Endothelial cell of umbilical vein (primary cell): Measurements from ENCODE around the gene OSBPL6. TPM values are rescaled to one million over a fixed set of nuclear protein-coding genes. Genes with fewer than 3 reads are reported as not detected.

Source experiments
- BruUV-seq: library from RNA; stranded (reverse); fragments of 400-500 nt; replicated peaks from 2 replicates; lab custom pipeline; 2021; lab: Mats Ljungman, UMichigan
- CTCF ChIA-PET: fragments of 300-600, 350-600 bp; sonication (Branson Sonifier 250); formaldehyde crosslinking; loops from one replicate; lab custom pipeline; 2021; ENCODE audit warnings: antibody characterized with exemption, inconsistent platforms; lab: Charles Lee
- POLR2A ChIA-PET: fragments of 300-600, 350-600 bp; sonication (Branson Sonifier 250); formaldehyde crosslinking; loops from one replicate; lab custom pipeline; 2021; ENCODE audit warnings: antibody characterized with exemption, inconsistent platforms; lab: Charles Lee
- DNase-seq: peaks from one replicate; pipeline ENCODE4 v3.0.0-alpha.2; 2011; ENCODE audit warnings: low read depth, low spot score
- FAIRE-seq: peaks from 2 replicates; lab custom pipeline; 2011; peaks lifted over from hg19 to GRCh38; lab: Jason Lieb, UNC
- H2AFZ ChIP-seq: 2 replicates; pipeline ENCODE4 v1.6.0; 2012; ENCODE audit warnings: low read depth, low read length, control low read depth, inconsistent platforms
- H3K27ac ChIP-seq: 2 replicates; pipeline ENCODE4 v1.5.1; 2011; ENCODE audit warnings: low read depth, mild to moderate bottlenecking, control low read depth, low read length, moderate library complexity; ENCODE audit not compliant: insufficient read depth
- H3K27me3 ChIP-seq, 2 experiments: 2 replicates each; pipeline versions ENCODE4 v1.6.0 to v1.6.1; 2011; ENCODE audit warnings: low read length in 2 of 2, mixed read lengths in 1 of 2; ENCODE audit not compliant: control insufficient read depth in 2 of 2, insufficient read depth in 2 of 2
- H3K36me3 ChIP-seq, 2 experiments: 2 replicates in 1 of 2; 3 replicates in 1 of 2; pipeline ENCODE4 v1.5.1; 2011; ENCODE audit warnings: low read length in 2 of 2, mild to moderate bottlenecking in 1 of 2, moderate library complexity in 1 of 2; ENCODE audit not compliant: control insufficient read depth in 2 of 2, insufficient read depth in 2 of 2; ENCODE audit errors: extremely low read depth in 1 of 2
- H3K4me1 ChIP-seq: 3 replicates; pipeline ENCODE4 v1.5.1; 2011; ENCODE audit warnings: mild to moderate bottlenecking, low read length; ENCODE audit not compliant: control insufficient read depth, insufficient read depth; ENCODE audit errors: extremely low read depth
- H3K4me2 ChIP-seq: 2 replicates; pipeline ENCODE4 v1.6.1; 2011; ENCODE audit warnings: low read length, control low read depth, mixed read lengths; ENCODE audit not compliant: insufficient read depth
- H3K4me3 ChIP-seq, 3 experiments: fragments of 200-600 bp in 1 of 3; sonication (generic), shearing (Covaris generic) in 1 of 3; replicated peaks in 1 of 3; 2 replicates each; pipeline ENCODE4 v1.5.1; 2011 to 2016; ENCODE audit warnings: control low read depth in 3 of 3, low read length in 3 of 3, mild to moderate bottlenecking in 2 of 3, inconsistent platforms in 1 of 3, low read depth in 1 of 3, moderate library complexity in 1 of 3; ENCODE audit not compliant: insufficient read depth in 1 of 3
- H3K79me2 ChIP-seq: 2 replicates; pipeline ENCODE4 v1.6.0; 2012; ENCODE audit warnings: low read length, inconsistent platforms; ENCODE audit not compliant: control insufficient read depth, insufficient read depth
- H3K9ac ChIP-seq: replicated peaks from 2 replicates; pipeline ENCODE3; 2011; ENCODE audit warnings: low read length, control low read depth; ENCODE audit not compliant: insufficient read depth; ENCODE audit errors: extremely low read depth
- H3K9me1 ChIP-seq: replicated peaks from 3 replicates; pipeline ENCODE4 v1.6.0; 2011; ENCODE audit warnings: mild to moderate bottlenecking, low read length; ENCODE audit not compliant: control insufficient read depth, insufficient read depth; ENCODE audit errors: extremely low read depth
- H3K9me3 ChIP-seq: replicated peaks from 2 replicates; pipeline ENCODE4 v1.5.1; 2012; ENCODE audit warnings: low read length, inconsistent platforms; ENCODE audit not compliant: control insufficient read depth, insufficient read depth
- H4K20me1 ChIP-seq: replicated peaks from 2 replicates; pipeline ENCODE3; 2011; ENCODE audit warnings: mild to moderate bottlenecking, low read length; ENCODE audit not compliant: control insufficient read depth, insufficient read depth; ENCODE audit errors: extremely low read depth
- EZH2 ChIP-seq: IDR thresholded peaks from 2 replicates; pipeline ENCODE4 v1.6.1; 2012; ENCODE audit warnings: borderline replicate concordance, low read depth, mild to moderate bottlenecking, moderate library complexity, low read length, inconsistent platforms; ENCODE audit not compliant: severe bottlenecking
- FOS ChIP-seq: IDR thresholded peaks from 2 replicates; pipeline ENCODE4 v1.6.1; 2011; ENCODE audit warnings: mild to moderate bottlenecking, low read length, moderate library complexity, borderline replicate concordance; ENCODE audit not compliant: insufficient read depth
- GATA2 ChIP-seq: IDR thresholded peaks from 2 replicates; pipeline ENCODE4 v1.7.0; 2011; ENCODE audit warnings: low read depth, mild to moderate bottlenecking, moderate library complexity, mixed read lengths, low read length; ENCODE audit not compliant: insufficient read length, insufficient read depth
- JUN ChIP-seq: IDR thresholded peaks from 2 replicates; pipeline ENCODE4 v1.6.1; 2011; ENCODE audit warnings: borderline replicate concordance, low read depth; ENCODE audit not compliant: insufficient read length, insufficient read depth
- MYC ChIP-seq: IDR thresholded peaks from one replicate; pipeline ENCODE4 v1.6.1; 2011; ENCODE audit warnings: mild to moderate bottlenecking, low read depth, low read length
- POLR2A ChIP-seq: IDR thresholded peaks from 2 replicates; pipeline ENCODE4 v1.6.1; 2012; ENCODE audit warnings: low read depth, mild to moderate bottlenecking, control low read depth, low read length
- POLR2AphosphoS5 ChIP-seq: IDR thresholded peaks from 2 replicates; pipeline ENCODE4 v1.6.1; 2012; ENCODE audit warnings: low read depth, mild to moderate bottlenecking, control low read depth, low read length, moderate library complexity; ENCODE audit not compliant: insufficient read depth
- dilution Hi-C: fragments of 300-500 bp; cut with MboI; formaldehyde crosslinking; loops from one replicate; pipeline ENCODE4 v1.15.0; 2019; ENCODE audit warnings: low sequenced_read_pairs; ENCODE audit not compliant: extremely low pct_ligation_motif_present
- intact Hi-C: fragments of 100-400 bp; cut with micrococcal nuclease; formaldehyde crosslinking; loops from one replicate; pipeline ENCODE4 v1.10.0; 2022
- polyA plus RNA-seq, 4 experiments: library from polyadenylated mRNA; depleted of rRNA in 3 of 4; stranded (reverse) in 3 of 4; unstranded in 1 of 4; fragments of >200 nt; gene quantifications; 2 replicates each; pipeline versions ENCODE4 v1.2.1 to v1.2.3, GENCODE V29; 2011 to 2012; ENCODE audit warnings: missing spikeins in 1 of 4
- total RNA-seq: library from RNA; stranded (reverse); gene quantifications from 2 replicates; pipeline ENCODE4 v1.2.3, GENCODE V29; 2021
- TF ChIP-seq, protein P1 (sequence below): IDR thresholded peaks from 2 replicates; pipeline ENCODE4 v1.6.1; 2011; ENCODE audit not compliant: insufficient read depth, insufficient read length
- TF ChIP-seq, protein P2 (sequence below), 2 donors: IDR thresholded peaks; 1 replicate in 1 of 2; 2 replicates in 1 of 2; pipeline ENCODE4 v1.5.1; 2011; ENCODE audit warnings: low read length in 2 of 2, mild to moderate bottlenecking in 2 of 2, moderate library complexity in 2 of 2, control low read depth in 1 of 2, inconsistent platforms in 1 of 2, low read depth in 1 of 2; ENCODE audit not compliant: insufficient read depth in 1 of 2; ENCODE audit errors: extremely low read depth in 1 of 2

OSBPL6 gene
- total and polyA plus RNA-seq, 2 donors (not counting 3 experiments of a cell fraction or from before 2014, with no cell fraction given), result 1.5 to 2.3 TPM

GRCh38 chr2:178366412-178366811 lies 172.1 kb downstream of the OSBPL6 start:
- H3K9me3 ChIP-seq, result no peaks in the 10 kb centered on the region
- ChIA-PET POLR2A (no interaction called here), CTCF (interaction anchor here (1.0 kb wide), 1 partner anchor 254 kb away, joined by 3 read pairs; the partner anchor contains the start of gene RBM45)
- no peaks in the 10 kb centered on the region for H3K9me1 ChIP-seq
- no peak overlapping the region for H3K27ac ChIP-seq
- no peaks in the 10 kb centered on the region for H3K36me3 ChIP-seq
- no peaks in the 10 kb centered on the region for H3K27me3 ChIP-seq
- intact Hi-C loops (no loop called here), dilution Hi-C loops (no loop called here)
- no peak overlapping the region for H3K4me2 ChIP-seq
- H3K9ac ChIP-seq, result no peak overlapping the region
- no peak overlapping the region for H2AFZ ChIP-seq
- DNase-seq (no peak), FAIRE-seq (no peak)
- H3K79me2 ChIP-seq, result no peaks in the 10 kb centered on the region
- BruUV-seq, result no TSS peak
- no peak overlapping the region for H3K4me3 ChIP-seq
- no peaks in the 10 kb centered on the region for H4K20me1 ChIP-seq
- no peaks in the 10 kb centered on the region for H3K4me1 ChIP-seq
- no peak for TF ChIP-seq JUN
- TF ChIP-seq GATA2, result no peak
- TF ChIP-seq, protein P1, sequence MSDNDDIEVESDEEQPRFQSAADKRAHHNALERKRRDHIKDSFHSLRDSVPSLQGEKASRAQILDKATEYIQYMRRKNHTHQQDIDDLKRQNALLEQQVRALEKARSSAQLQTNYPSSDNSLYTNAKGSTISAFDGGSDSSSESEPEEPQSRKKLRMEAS, result no peak
- no peak for TF ChIP-seq POLR2AphosphoS5
- TF ChIP-seq POLR2A, result no peak
- TF ChIP-seq EZH2, result no peak
- TF ChIP-seq FOS, result no peak
- TF ChIP-seq, protein P2, sequence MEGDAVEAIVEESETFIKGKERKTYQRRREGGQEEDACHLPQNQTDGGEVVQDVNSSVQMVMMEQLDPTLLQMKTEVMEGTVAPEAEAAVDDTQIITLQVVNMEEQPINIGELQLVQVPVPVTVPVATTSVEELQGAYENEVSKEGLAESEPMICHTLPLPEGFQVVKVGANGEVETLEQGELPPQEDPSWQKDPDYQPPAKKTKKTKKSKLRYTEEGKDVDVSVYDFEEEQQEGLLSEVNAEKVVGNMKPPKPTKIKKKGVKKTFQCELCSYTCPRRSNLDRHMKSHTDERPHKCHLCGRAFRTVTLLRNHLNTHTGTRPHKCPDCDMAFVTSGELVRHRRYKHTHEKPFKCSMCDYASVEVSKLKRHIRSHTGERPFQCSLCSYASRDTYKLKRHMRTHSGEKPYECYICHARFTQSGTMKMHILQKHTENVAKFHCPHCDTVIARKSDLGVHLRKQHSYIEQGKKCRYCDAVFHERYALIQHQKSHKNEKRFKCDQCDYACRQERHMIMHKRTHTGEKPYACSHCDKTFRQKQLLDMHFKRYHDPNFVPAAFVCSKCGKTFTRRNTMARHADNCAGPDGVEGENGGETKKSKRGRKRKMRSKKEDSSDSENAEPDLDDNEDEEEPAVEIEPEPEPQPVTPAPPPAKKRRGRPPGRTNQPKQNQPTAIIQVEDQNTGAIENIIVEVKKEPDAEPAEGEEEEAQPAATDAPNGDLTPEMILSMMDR (IDR thresholded peaks at IDR 0.05; ENCODE audit: extremely low read depth in 1 of 2, insufficient read depth in 1 of 2, low read depth in 1 of 2, low read length in 2 of 2), result no peak
- TF ChIP-seq MYC, result no peak
